ENCODE measurements around the gene LRRC27.

- TF ChIP-seq CTCF (IDR thresholded peaks at IDR 0.05) = no peak
- TF ChIP-seq POLR2A (IDR thresholded peaks at IDR 0.05) = no peak
These were observed 95.2 kb downstream of the LRRC27 start for GRCh38 chr10:132427006-132427771.
